GM12878 (cell line): ENCODE data around the gene RIMBP2. TPM values are rescaled to one million over a fixed set of nuclear protein-coding genes. Genes with fewer than 3 reads are reported as not detected.

Source experiments
- ATAC-seq: fragments of 200-7000 bp; cut with Tn5 transposase; 3 replicates; pipeline ENCODE4 v1.9.1; 2020; ENCODE audit warnings: mild to moderate bottlenecking, moderate library complexity
- BruUV-seq: library from RNA; stranded (reverse); fragments of 400-500 nt; replicated peaks from 2 replicates; lab custom pipeline; 2021; lab: Mats Ljungman, UMichigan
- CTCF ChIA-PET: fragments of 300-600 bp; sonication (Branson Sonifier 250); formaldehyde crosslinking; extraction: SDS; loops from one replicate; lab custom pipeline; 2021; ENCODE audit warnings: inconsistent platforms; lab: Yijun Ruan, JAX
- POLR2A ChIA-PET: fragments of 350-600 bp; formaldehyde crosslinking; extraction: SDS; loops from one replicate; lab custom pipeline; 2021; ENCODE audit warnings: inconsistent platforms; lab: Charles Lee
- RAD21 ChIA-PET: fragments of 300-600 bp; sonication (Branson Sonifier 250); formaldehyde crosslinking; loops from one replicate; lab custom pipeline; 2023; ENCODE audit warnings: antibody characterized with exemption; ENCODE audit not compliant: unreplicated experiment; lab: Charles Lee
- SMC1A ChIA-PET: fragments of 300-600 bp; sonication (Branson Sonifier 250); formaldehyde crosslinking; loops from one replicate; lab custom pipeline; 2023; ENCODE audit not compliant: unreplicated experiment, uncharacterized antibody; lab: Charles Lee
- DNase-seq: peaks from one replicate; pipeline ENCODE4 v3.0.0-alpha.2; 2011; ENCODE audit warnings: low read depth, low spot score
- FAIRE-seq: peaks from 3 replicates; lab custom pipeline; 2011; peaks lifted over from hg19 to GRCh38; lab: Jason Lieb, UNC
- H2AFZ ChIP-seq: 2 replicates; pipeline ENCODE4 v1.6.0; 2011; ENCODE audit warnings: low read depth, low read length, control low read depth; ENCODE audit not compliant: control insufficient read depth
- H3K27ac ChIP-seq: 2 replicates; pipeline ENCODE4 v1.5.1; 2011; ENCODE audit warnings: control low read depth; ENCODE audit not compliant: control insufficient read depth, insufficient read depth
- H3K27me3 ChIP-seq, 2 experiments: replicated peaks in 1 of 2; 2 replicates each; pipeline versions ENCODE4 v1.6.0 to v1.6.1; 2011; ENCODE audit warnings: low read length in 1 of 2; ENCODE audit not compliant: control insufficient read depth in 2 of 2, insufficient read depth in 2 of 2
- H3K36me3 ChIP-seq, 2 experiments: 2 replicates each; pipeline ENCODE4 v1.5.1; 2011; ENCODE audit warnings: low read length in 1 of 2; ENCODE audit not compliant: control insufficient read depth in 2 of 2, insufficient read depth in 2 of 2
- H3K4me1 ChIP-seq: 2 replicates; pipeline ENCODE4 v1.6.1; 2011; ENCODE audit warnings: mild to moderate bottlenecking, low read length, moderate library complexity, mixed read lengths; ENCODE audit not compliant: control insufficient read depth, insufficient read depth
- H3K4me2 ChIP-seq: 2 replicates; pipeline ENCODE4 v1.6.0; 2011; ENCODE audit warnings: control low read depth; ENCODE audit not compliant: control insufficient read depth, insufficient read depth
- H3K4me3 ChIP-seq: fragments of 200-600 bp; sonication (generic); 2 replicates; pipeline ENCODE4 v1.5.1; 2016
- H3K79me2 ChIP-seq: 2 replicates; pipeline ENCODE4 v1.6.0; 2011; ENCODE audit warnings: low read length; ENCODE audit not compliant: control insufficient read depth, insufficient read depth
- H3K9ac ChIP-seq: 2 replicates; pipeline ENCODE4 v1.8.0; 2011; ENCODE audit warnings: low read length, control low read depth, mixed read lengths; ENCODE audit not compliant: control insufficient read depth, insufficient read depth
- H3K9me3 ChIP-seq: replicated peaks from 3 replicates; pipeline ENCODE4 v1.5.1; 2011; ENCODE audit warnings: mild to moderate bottlenecking, low read length; ENCODE audit not compliant: control insufficient read depth, insufficient read depth
- H4K20me1 ChIP-seq: 2 replicates; pipeline ENCODE4 v1.6.0; 2011; ENCODE audit not compliant: control insufficient read depth, insufficient read depth
- NR2F1 ChIP-seq: fragments of 450-650 bp; conservative IDR thresholded peaks from 2 replicates; pipeline ENCODE4 v1.6.1; 2017; ENCODE audit warnings: mild to moderate bottlenecking
- POLR2A ChIP-seq: IDR thresholded peaks from 2 replicates; pipeline ENCODE4 v1.6.1; 2011; ENCODE audit warnings: low read depth, mild to moderate bottlenecking, low read length
- RAD21 ChIP-seq: IDR thresholded peaks from 2 replicates; pipeline ENCODE4 v1.6.1; 2011; ENCODE audit warnings: mild to moderate bottlenecking, low read depth, low read length, moderate library complexity; ENCODE audit not compliant: insufficient read depth
- ZNF687 ChIP-seq: fragments of 450-650 bp; IDR thresholded peaks from 2 replicates; pipeline ENCODE4 v1.6.1; 2017; ENCODE audit warnings: mild to moderate bottlenecking, moderate library complexity
- WGBS: methylation state at CpG from one replicate; pipeline ENCODE4 v1.1.6; 2016; ENCODE audit warnings: low lambda C conversion rate; ENCODE audit not compliant: insufficient replicate concordance, insufficient coverage; ENCODE audit errors: missing lambda C conversion rate; 5-methylcytosine and 5-hydroxymethylcytosine counted together
- in situ Hi-C: fragments of 300-500 bp; cut with MboI; formaldehyde crosslinking; loops from 9 replicates; pipeline ENCODE4 v1.14.3; 2018; ENCODE audit warnings: mixed read lengths
- intact Hi-C: fragments of 100-400 bp; cut with micrococcal nuclease; formaldehyde crosslinking; loops from one replicate; pipeline ENCODE4 v1.14.2; 2022; ENCODE audit not compliant: unreplicated experiment
- polyA plus RNA-seq, 11 experiments: library from polyadenylated mRNA; depleted of rRNA in 4 of 11; unstranded in 6 of 11; stranded (reverse) in 5 of 11; fragments of >200 nt; fragmentation: Nextera tagmentation in 4 of 11; fragmentation: Illumina TruSeq in 1 of 11; extraction: Ambion mirVana in 4 of 11; extraction: Trizol in 1 of 11; gene quantifications; 1 replicate in 1 of 11; 2 replicates in 10 of 11; pipeline versions ENCODE4 v1.2.1 to v1.2.3, GENCODE V29; 2011 to 2016; ENCODE audit warnings: inconsistent platforms in 2 of 11, missing spikeins in 2 of 11, low read depth in 1 of 11
- total RNA-seq, 4 experiments: library from RNA; depleted of rRNA in 3 of 4; stranded (reverse); fragments of >200 nt in 3 of 4; fragmentation: Illumina TruSeq in 1 of 4; extraction: Trizol in 1 of 4; gene quantifications; 2 replicates each; pipeline versions ENCODE4 v1.2.1 to v1.2.3, GENCODE V29; 2013 to 2021
- TF ChIP-seq, protein P1 (sequence below), 3 experiments: IDR thresholded peaks in 2 of 3; conservative IDR thresholded peaks in 1 of 3; 2 replicates each; pipeline ENCODE4 v1.5.1; 2011; ENCODE audit warnings: low read depth in 3 of 3, low read length in 3 of 3, mild to moderate bottlenecking in 3 of 3, control low read depth in 2 of 3, moderate library complexity in 2 of 3, inconsistent platforms in 1 of 3, mixed read lengths in 1 of 3; ENCODE audit not compliant: control insufficient read depth in 2 of 3, insufficient read depth in 1 of 3; ENCODE audit errors: extremely low read depth in 1 of 3
- TF ChIP-seq, protein P2 (sequence below): fragments of 450-650 bp; IDR thresholded peaks from 2 replicates; pipeline ENCODE4 v1.6.1; 2016; ENCODE audit warnings: mild to moderate bottlenecking

RIMBP2 gene
- total and polyA plus RNA-seq, 10 of the 15 experiments (the other 5 are each of a cell fraction or from before 2014, with no cell fraction given): 0.04 to 2.9 (median 0.07) TPM; not detected in 1

GRCh38 chr12:130401703-130402102, 314.4 kb downstream of the RIMBP2 start:
- in situ Hi-C loops: no loop called here
- Histone ChIP-seq H3K4me2 (no peak overlapping the region), H3K9me3 (no peaks in the 10 kb centered on the region), H3K4me3 (no peak overlapping the region), H4K20me1 (no peaks in the 10 kb centered on the region), H3K79me2 (no peaks in the 10 kb centered on the region), H2AFZ (no peak overlapping the region), H3K4me1 (no peaks in the 10 kb centered on the region), H3K36me3 (no peaks in the 10 kb centered on the region), H3K9ac (no peak overlapping the region), H3K27me3 (no peaks in the 10 kb centered on the region), H3K27ac (no peak overlapping the region)
- WGBS: 40% methylated on average over 6 of the region's 6 CpGs
- CTCF ChIA-PET: no interaction called here
- DNase-seq: no peak
- POLR2A ChIA-PET: no interaction called here
- RAD21 ChIA-PET: no interaction called here
- SMC1A ChIA-PET: interaction anchor here (0.6 to 1.5 kb wide), 2 partner anchors 346 to 348 kb away, joined by 3 to 4 read pairs; no protein-coding TSS in a partner anchor
- TF ChIP-seq, protein P1, sequence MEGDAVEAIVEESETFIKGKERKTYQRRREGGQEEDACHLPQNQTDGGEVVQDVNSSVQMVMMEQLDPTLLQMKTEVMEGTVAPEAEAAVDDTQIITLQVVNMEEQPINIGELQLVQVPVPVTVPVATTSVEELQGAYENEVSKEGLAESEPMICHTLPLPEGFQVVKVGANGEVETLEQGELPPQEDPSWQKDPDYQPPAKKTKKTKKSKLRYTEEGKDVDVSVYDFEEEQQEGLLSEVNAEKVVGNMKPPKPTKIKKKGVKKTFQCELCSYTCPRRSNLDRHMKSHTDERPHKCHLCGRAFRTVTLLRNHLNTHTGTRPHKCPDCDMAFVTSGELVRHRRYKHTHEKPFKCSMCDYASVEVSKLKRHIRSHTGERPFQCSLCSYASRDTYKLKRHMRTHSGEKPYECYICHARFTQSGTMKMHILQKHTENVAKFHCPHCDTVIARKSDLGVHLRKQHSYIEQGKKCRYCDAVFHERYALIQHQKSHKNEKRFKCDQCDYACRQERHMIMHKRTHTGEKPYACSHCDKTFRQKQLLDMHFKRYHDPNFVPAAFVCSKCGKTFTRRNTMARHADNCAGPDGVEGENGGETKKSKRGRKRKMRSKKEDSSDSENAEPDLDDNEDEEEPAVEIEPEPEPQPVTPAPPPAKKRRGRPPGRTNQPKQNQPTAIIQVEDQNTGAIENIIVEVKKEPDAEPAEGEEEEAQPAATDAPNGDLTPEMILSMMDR (IDR thresholded peaks at IDR 0.05 in 2 of 3, conservative IDR thresholded peaks at IDR 0.05 in 1 of 3; ENCODE audit: control insufficient read depth in 2 of 3, extremely low read depth in 1 of 3, insufficient read depth in 1 of 3, low read depth in 3 of 3, low read length in 3 of 3): peak in 2 of 3 experiments; percentile 5 to 22; a peak in 2 of 6 replicates
- TF ChIP-seq RAD21 (peak; percentile 34), POLR2A (no peak)
- no peak for ATAC-seq
- FAIRE-seq: no peak
- no TSS peak for BruUV-seq
- intact Hi-C loops: loop anchor here (5.0 kb wide), 1 partner anchor 346 kb away; no protein-coding TSS in a partner anchor

- WGBS: 10% methylated on average over 12 of the region's 12 CpGs
- TF ChIP-seq, protein P2, sequence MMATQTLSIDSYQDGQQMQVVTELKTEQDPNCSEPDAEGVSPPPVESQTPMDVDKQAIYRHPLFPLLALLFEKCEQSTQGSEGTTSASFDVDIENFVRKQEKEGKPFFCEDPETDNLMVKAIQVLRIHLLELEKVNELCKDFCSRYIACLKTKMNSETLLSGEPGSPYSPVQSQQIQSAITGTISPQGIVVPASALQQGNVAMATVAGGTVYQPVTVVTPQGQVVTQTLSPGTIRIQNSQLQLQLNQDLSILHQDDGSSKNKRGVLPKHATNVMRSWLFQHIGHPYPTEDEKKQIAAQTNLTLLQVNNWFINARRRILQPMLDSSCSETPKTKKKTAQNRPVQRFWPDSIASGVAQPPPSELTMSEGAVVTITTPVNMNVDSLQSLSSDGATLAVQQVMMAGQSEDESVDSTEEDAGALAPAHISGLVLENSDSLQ: no peak
- TF ChIP-seq NR2F1 (no peak), ZNF687 (no peak)
Observed at GRCh38 chr12:130398100-130398848, 317.8 kb downstream of the RIMBP2 start.

More at GRCh38 chr12:130398100-130398848, 317.8 kb downstream of the RIMBP2 start:
- FAIRE-seq (no peak), ATAC-seq (no peak), DNase-seq (no peak)
- no peak overlapping the region for H3K9ac ChIP-seq
- no peaks in the 10 kb centered on the region for H3K36me3 ChIP-seq
- no peaks in the 10 kb centered on the region for H3K79me2 ChIP-seq
- SMC1A ChIA-PET: interaction anchor here (0.6 kb wide), 1 partner anchor 25 kb away, joined by 3 read pairs; no protein-coding TSS in a partner anchor
- intact Hi-C loops (no loop called here), in situ Hi-C loops (no loop called here)
- no peaks in the 10 kb centered on the region for H4K20me1 ChIP-seq
- no peak overlapping the region for H2AFZ ChIP-seq
- H3K4me1 ChIP-seq: no peaks in the 10 kb centered on the region
- H3K9me3 ChIP-seq: no peaks in the 10 kb centered on the region
- no peaks in the 10 kb centered on the region for H3K27me3 ChIP-seq
- RAD21 ChIA-PET: no interaction called here
- BruUV-seq: no TSS peak
- no peak overlapping the region for H3K4me3 ChIP-seq
- POLR2A ChIA-PET: no interaction called here
- no peak overlapping the region for H3K4me2 ChIP-seq
- H3K27ac ChIP-seq: no peak overlapping the region
- CTCF ChIA-PET: no interaction called here
